Vagina (tissue), 2 donors: ENCODE results near the gene ARID2. TPM values are rescaled to one million over a fixed set of nuclear protein-coding genes. Genes with fewer than 3 reads are reported as not detected.

ENCODE experiments used
- DNase-seq, 2 donors: peaks; one replicate each; pipeline ENCODE4 v3.0.0-alpha.2; 2017; ENCODE audit errors: extremely low spot score in 2 of 2
- H3K27ac ChIP-seq: fragments of 200-600 bp; sonication (generic); one replicate; pipeline ENCODE4 v1.5.1; 2019
- H3K27me3 ChIP-seq: fragments of 200-600 bp; sonication (generic); one replicate; pipeline ENCODE4 v1.5.1; 2019
- H3K36me3 ChIP-seq, 2 donors: fragments of 200-600 bp; sonication (generic); one replicate each; pipeline ENCODE4 v1.5.1; 2017 to 2019
- H3K4me1 ChIP-seq: fragments of 200-600 bp; sonication (generic); one replicate; pipeline ENCODE4 v1.5.1; 2019
- H3K4me3 ChIP-seq, 2 donors: fragments of 200-600 bp; sonication (generic); 1 replicate in 1 of 2; 2 replicates in 1 of 2; pipeline ENCODE4 v1.5.1; 2016 to 2019
- H3K9me3 ChIP-seq: fragments of 200-600 bp; sonication (generic); one replicate; pipeline ENCODE4 v1.5.1; 2019
- POLR2A ChIP-seq, 2 donors: fragments of 450-650 bp; IDR thresholded peaks; one replicate each; pipeline ENCODE4 v1.6.1; 2017; ENCODE audit warnings: antibody characterized with exemption in 2 of 2, mild to moderate bottlenecking in 2 of 2, moderate library complexity in 2 of 2
- POLR2AphosphoS5 ChIP-seq, 2 donors: sonication (generic); formaldehyde crosslinking; IDR thresholded peaks; one replicate each; pipeline ENCODE4 v1.9.0; 2017; ENCODE audit warnings: antibody characterized with exemption in 2 of 2, mild to moderate bottlenecking in 2 of 2, low read depth in 1 of 2; ENCODE audit not compliant: insufficient read depth in 1 of 2
- intact Hi-C: fragments of 100-400 bp; cut with DNase I; formaldehyde crosslinking; loops from one replicate; pipeline ENCODE4 v1.15.1; 2023
- total RNA-seq: library from RNA; depleted of rRNA; stranded (reverse); fragments of >200 nt; gene quantifications from one replicate; pipeline ENCODE4 v1.2.3, GENCODE V29; 2016
- TF ChIP-seq, protein P1 (sequence below), 3 experiments: fragments of 450-650 bp in 2 of 3; fragments of 200-600 bp in 1 of 3; sonication (generic) in 1 of 3; IDR thresholded peaks; one replicate each; pipeline ENCODE4 v1.5.1; 2017 to 2019; ENCODE audit warnings: antibody characterized with exemption in 3 of 3, mild to moderate bottlenecking in 2 of 3, moderate library complexity in 2 of 3

The ARID2 gene
- total RNA-seq, 1 donor from 2014 or later, result 39.0 TPM

- Histone ChIP-seq H3K9me3 (no peaks in the 10 kb centered on the region), H3K4me1 (peaks cover 33% of the 10 kb centered on the region), H3K27me3 (no peaks in the 10 kb centered on the region), H3K4me3 (no peak overlapping the region), H3K36me3 (peaks cover 0 to 5% of the 10 kb centered on the region in 2 donors), H3K27ac (no peak overlapping the region)
- TF ChIP-seq, protein P1, sequence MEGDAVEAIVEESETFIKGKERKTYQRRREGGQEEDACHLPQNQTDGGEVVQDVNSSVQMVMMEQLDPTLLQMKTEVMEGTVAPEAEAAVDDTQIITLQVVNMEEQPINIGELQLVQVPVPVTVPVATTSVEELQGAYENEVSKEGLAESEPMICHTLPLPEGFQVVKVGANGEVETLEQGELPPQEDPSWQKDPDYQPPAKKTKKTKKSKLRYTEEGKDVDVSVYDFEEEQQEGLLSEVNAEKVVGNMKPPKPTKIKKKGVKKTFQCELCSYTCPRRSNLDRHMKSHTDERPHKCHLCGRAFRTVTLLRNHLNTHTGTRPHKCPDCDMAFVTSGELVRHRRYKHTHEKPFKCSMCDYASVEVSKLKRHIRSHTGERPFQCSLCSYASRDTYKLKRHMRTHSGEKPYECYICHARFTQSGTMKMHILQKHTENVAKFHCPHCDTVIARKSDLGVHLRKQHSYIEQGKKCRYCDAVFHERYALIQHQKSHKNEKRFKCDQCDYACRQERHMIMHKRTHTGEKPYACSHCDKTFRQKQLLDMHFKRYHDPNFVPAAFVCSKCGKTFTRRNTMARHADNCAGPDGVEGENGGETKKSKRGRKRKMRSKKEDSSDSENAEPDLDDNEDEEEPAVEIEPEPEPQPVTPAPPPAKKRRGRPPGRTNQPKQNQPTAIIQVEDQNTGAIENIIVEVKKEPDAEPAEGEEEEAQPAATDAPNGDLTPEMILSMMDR (IDR thresholded peaks at IDR 0.05), result no peak
- TF ChIP-seq POLR2AphosphoS5 (IDR thresholded peaks at IDR 0.05; ENCODE audit: insufficient read depth in 1 of 2, low read depth in 1 of 2), result no peak
- TF ChIP-seq POLR2A (IDR thresholded peaks at IDR 0.05), result no peak
- intact Hi-C loops, result no loop called here
- no peak for DNase-seq
Measured at GRCh38 chr12:45737638-45738037, 8.1 kb downstream of the ARID2 start.

- Histone ChIP-seq H3K4me3 (no peak overlapping the region), H3K9me3 (no peaks in the 10 kb centered on the region), H3K4me1 (no peaks in the 10 kb centered on the region), H3K27ac (no peak overlapping the region), H3K36me3 (no peaks in the 10 kb centered on the region), H3K27me3 (no peaks in the 10 kb centered on the region)
- DNase-seq, result no peak
- TF ChIP-seq, protein P1 (IDR thresholded peaks at IDR 0.05), result no peak
- TF ChIP-seq POLR2AphosphoS5 (IDR thresholded peaks at IDR 0.05; ENCODE audit: insufficient read depth in 1 of 2, low read depth in 1 of 2) (no peak), POLR2A (IDR thresholded peaks at IDR 0.05) (no peak)
- intact Hi-C loops, result no loop called here
Measured at GRCh38 chr12:45742590-45742989, 13.1 kb downstream of the ARID2 start.

- TF ChIP-seq POLR2AphosphoS5 (IDR thresholded peaks at IDR 0.05; ENCODE audit: insufficient read depth in 1 of 2, low read depth in 1 of 2), result no peak
- TF ChIP-seq, protein P1 (IDR thresholded peaks at IDR 0.05), result no peak
- Histone ChIP-seq H3K27ac (no peak overlapping the region), H3K27me3 (no peaks in the 10 kb centered on the region), H3K36me3 (no peaks in the 10 kb centered on the region), H3K9me3 (no peaks in the 10 kb centered on the region), H3K4me1 (peaks cover 3% of the 10 kb centered on the region), H3K4me3 (no peak overlapping the region)
- no peak for DNase-seq
- intact Hi-C loops, result no loop called here
Measured at GRCh38 chr12:45743247-45743646, 13.7 kb downstream of the ARID2 start.

GRCh38 chr12:45745861-45746277, 16.4 kb downstream of the ARID2 start:
- H3K27me3 ChIP-seq, result no peaks in the 10 kb centered on the region
- H3K27ac ChIP-seq, result no peak overlapping the region
- intact Hi-C loops, result no loop called here
- peaks cover 28% of the 10 kb centered on the region for H3K4me1 ChIP-seq
- no peaks in the 10 kb centered on the region for H3K9me3 ChIP-seq
- no peaks in the 10 kb centered on the region for H3K36me3 ChIP-seq
- no peak for DNase-seq
- H3K4me3 ChIP-seq, result no peak overlapping the region
- no peak for TF ChIP-seq POLR2A (IDR thresholded peaks at IDR 0.05)
- TF ChIP-seq, protein P1 (IDR thresholded peaks at IDR 0.05), result peak in 1 of 3 experiments; percentile 7

DNA sequence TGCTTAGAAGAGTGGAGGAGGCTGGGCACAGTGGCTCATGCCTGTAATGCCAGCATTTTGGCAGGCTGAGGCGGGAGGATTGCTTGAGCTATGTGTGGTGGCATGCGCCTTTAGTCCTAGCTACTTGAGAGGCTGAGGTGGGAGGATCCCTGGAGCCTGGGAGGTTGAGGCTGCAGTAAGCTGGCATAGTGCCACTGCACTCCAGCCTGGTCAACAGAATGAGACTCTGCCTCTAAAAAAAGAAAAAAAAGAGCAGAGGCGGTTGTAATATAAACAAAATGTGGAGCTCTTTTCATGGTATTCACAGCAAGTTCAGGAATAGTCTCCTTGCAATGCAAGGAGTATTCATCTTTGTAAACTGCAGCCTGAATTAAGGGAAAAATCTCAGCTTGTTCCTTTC, 27.2 kb downstream of the ARID2 start:
- no peaks in the 10 kb centered on the region for H3K9me3 ChIP-seq
- H3K4me1 ChIP-seq, result no peaks in the 10 kb centered on the region
- H3K4me3 ChIP-seq, result no peak overlapping the region
- no peaks in the 10 kb centered on the region for H3K27me3 ChIP-seq
- no peak overlapping the region for H3K27ac ChIP-seq
- TF ChIP-seq, protein P1 (IDR thresholded peaks at IDR 0.05), result no peak
- TF ChIP-seq POLR2AphosphoS5 (IDR thresholded peaks at IDR 0.05; ENCODE audit: insufficient read depth in 1 of 2, low read depth in 1 of 2) (no peak), POLR2A (IDR thresholded peaks at IDR 0.05) (no peak)
- H3K36me3 ChIP-seq, result no peaks in the 10 kb centered on the region
- no peak for DNase-seq
- intact Hi-C loops, result no loop called here
